Stimulated activated CD8-positive, alpha-beta memory T cell treated with anti-CD3 and anti-CD28 coated beads, Interleukin-12 subunit alpha, Interleukin-12 subunit beta, amount 100 ng/mL, for 4 hours (primary cell): ENCODE measurements around the gene GPR21.

Experiments
- DNase-seq: peaks from one replicate; pipeline ENCODE4 v3.0.0-alpha.2; 2020; ENCODE audit warnings: low read depth

GPR21 gene, protein sequence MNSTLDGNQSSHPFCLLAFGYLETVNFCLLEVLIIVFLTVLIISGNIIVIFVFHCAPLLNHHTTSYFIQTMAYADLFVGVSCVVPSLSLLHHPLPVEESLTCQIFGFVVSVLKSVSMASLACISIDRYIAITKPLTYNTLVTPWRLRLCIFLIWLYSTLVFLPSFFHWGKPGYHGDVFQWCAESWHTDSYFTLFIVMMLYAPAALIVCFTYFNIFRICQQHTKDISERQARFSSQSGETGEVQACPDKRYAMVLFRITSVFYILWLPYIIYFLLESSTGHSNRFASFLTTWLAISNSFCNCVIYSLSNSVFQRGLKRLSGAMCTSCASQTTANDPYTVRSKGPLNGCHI

DNA sequence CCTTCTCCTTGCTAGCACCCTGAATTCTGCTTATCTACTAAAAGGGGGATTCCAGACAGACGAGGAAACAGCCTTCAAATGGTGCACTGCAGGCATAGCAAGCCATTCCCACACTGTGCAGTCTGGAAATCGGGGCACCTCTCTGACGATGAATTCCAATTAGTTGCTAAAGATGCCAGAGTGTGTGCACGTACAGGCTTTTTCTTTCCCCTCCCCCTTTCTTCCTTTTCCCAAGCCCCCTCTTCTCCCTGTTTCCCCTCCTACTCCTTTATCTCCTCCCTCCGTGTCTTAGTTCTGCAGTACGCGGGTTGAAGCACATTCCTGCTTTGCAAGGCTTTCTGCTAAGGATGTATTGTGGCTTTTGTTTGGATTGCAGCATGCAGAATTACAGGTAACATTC is at the start of gene GPR21:
GPR21 (plus strand) TSS at position 316 of the 400 bp plus-strand sequence. CDS start 900 bp downstream, outside the sequence.
- DNase-seq: no peak

DNA sequence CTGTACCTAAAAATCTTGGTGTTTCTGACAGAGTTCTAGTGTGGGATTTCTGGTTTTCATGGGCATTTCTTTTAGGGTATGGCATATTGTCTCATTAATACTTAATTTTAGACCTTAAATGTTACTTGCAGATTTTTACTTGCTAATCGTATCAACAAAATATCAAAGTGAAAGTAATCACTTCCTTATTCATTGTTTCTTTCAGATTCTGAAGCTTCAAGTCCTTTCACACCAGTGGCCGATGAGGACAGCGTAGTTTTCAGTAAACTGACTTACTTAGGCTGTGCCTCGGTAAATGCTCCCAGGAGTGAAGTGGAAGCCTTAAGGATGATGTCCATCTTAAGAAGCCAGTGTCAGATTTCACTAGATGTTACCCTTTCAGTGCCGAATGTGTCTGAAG is 47.5 kb upstream of the GPR21 start:
- no peak for DNase-seq

DNA sequence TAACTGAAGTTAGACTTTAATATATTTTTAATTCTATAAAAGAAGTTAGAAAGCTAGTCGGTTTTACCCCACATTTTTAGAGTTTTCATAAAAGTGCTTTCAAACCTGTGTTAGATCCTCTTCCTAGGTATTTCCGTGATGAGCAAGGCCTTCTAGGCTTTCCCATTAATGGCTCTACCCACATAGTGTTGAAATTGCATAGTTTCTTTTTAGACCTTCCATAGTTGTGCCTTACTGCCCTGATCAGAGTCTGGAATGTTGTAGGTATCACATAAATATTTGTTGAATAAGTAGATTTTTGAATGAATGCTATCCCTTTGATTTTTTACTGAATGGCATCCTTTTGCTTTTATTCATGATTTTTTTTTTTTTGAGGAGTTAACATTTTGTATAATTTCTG is 45.3 kb upstream of the GPR21 start:
- no peak for DNase-seq

DNA sequence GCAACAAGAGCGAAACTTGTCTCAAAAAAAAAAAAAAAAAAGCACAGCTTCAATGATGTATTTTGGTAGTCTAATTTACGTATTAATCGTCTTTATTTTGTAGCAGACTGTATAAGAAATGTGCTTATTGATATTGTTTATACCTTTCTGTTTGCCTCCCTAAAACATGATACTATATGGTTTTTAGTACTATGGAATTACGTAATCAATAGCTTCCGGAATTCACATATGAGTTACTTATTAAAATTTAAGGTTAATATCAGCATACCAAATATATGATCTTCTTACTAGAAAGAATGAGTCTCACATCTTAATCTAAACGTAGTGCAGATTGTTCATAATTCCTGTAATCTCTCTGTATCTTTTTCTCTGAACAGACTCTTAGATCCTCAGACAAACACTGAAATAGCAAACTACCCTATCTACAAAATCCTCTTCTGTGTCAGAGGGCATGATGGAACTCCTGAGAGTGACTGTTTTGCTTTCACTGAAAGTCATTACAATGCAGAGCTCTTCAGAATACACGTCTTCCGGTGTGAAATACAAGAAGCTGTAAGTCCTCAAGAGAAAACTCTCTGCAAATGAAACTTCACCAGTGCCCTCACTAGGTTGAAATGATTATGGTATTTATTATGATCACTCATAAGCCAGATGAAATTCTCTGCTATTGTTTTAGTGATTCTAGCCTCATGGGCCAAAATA is 44.4 kb upstream of the GPR21 start:
- no peak for DNase-seq

DNA sequence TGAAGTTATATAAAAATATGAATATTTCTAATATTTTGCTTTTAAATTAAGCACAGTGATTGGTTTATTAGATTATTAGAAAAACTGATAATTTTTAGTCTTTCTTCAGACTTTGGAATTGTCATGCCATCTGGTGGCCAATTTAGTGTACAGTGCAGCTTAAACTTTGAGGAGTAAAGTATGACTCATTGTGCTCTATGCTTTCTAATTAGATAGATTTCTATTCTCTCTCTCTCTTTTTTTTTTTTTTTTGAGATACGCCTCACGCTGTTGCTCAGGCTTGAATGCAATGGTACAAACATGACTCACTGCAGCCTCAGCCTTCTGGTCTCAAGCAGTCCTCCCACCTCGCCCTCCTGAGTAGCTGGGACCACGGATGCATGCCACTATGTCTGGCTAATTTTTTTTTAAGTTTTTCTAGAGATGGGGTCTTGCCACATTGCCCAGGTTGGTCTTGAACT is 42.1 kb upstream of the GPR21 start:
- peak; percentile 0 for DNase-seq

DNA sequence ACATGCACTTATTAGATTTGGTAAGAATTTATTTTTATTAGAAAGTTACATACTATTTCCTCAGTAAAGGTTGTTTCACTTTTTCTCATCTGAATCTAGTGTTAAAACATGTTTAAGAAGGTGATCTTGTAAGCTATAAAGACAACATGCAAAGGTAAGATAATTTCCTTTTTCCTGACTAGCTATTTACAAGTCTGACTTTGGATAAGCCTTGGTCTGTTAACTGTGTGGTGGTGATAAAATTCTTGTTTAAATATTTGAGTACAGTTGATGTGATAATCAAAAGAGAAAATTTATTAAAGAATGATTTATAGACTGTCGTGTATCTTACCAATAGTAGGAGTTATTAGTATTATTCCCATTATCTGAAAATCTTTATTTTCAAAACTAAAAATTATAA is 36.9 kb upstream of the GPR21 start:
- no peak for DNase-seq

DNA sequence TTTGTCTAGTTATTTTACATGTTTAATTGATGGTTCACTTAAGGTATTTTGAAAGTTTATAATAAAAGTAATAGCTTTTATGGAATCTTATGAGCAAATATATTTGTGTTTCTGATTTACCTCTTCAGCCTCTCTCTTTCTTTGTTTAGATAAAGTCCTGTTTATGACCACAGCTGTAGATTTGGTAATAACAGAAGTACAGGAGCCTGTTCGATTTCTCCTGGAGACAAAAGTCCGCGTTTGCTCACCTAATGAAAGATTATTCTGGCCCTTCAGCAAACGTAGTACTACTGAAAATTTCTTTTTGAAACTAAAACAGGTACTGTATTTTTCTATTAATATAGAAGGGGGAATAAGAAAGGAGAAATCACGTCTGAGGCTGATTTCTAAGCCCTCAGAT is 35.0 kb upstream of the GPR21 start:
- no peak for DNase-seq

DNA sequence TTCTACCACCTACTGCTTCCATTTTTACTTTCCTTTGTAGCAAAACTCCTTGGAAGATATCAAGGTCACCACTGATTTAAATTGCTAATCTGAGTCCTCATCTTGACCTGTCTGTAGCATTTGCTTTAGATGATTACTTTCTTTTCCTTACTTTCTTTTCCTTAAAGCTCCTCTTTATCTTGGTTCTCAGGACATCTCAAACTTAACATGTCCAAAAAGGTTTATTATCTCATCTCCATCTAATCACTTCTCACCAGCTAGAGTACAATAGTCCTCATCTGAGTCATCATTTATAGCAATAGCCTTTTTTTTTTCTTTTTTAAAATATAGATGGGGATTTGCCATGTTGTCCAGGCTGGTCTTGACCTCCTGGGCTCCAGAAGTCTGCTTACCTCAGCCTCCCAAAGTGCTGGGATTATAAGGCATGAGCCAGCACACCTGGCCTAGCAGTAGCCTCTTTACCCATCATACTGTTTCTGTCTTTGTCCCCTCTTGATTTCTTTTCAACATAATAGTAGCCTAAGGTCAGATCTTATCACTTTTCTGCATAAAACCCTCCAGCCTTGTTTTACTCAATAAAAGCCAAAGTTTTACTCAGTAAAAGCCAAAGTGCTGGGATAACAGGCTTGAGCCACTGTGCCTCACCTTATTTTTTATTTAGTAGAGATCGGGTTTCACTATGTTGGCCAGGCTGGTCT is 32.9 kb upstream of the GPR21 start:
- no peak for DNase-seq

DNA sequence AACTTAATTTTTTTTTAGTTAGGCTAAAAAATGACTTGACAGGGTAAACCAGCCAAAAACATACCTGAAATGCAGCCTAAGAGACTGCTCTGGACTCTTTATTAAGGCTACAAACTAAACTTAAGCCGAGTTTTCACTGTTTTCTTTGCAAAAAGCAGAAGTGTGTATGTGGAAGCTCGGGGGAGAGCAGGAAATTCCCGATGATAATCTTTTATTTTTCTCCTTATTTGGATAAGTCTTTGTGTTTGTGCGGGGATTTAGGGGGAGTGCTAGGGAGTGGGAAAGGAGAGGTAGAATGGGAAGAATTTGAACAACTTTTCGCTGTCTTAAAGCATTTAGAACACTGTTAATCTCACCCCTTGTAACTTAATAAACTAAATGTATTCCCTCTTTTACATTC is 30.7 kb upstream of the GPR21 start:
- DNase-seq: no peak

DNA sequence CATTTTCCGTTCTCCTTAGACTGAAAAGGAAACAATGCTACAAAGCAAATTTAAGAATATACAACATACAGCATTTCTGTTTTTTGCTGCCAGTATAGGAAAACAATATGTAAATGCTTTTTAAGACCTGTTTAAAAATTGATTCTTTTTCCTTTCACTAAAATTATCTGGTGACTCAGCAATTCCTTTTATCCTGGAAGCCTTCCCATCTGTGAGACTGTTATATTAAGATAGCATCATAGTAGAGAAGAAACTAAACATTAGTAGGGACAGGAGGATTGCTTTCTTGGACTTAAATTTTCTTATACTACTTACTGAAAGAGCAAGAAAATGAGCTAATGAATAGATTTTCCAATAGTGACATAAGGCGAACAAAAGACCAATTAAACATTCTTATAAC is 30.0 kb upstream of the GPR21 start:
- DNase-seq: no peak

DNA sequence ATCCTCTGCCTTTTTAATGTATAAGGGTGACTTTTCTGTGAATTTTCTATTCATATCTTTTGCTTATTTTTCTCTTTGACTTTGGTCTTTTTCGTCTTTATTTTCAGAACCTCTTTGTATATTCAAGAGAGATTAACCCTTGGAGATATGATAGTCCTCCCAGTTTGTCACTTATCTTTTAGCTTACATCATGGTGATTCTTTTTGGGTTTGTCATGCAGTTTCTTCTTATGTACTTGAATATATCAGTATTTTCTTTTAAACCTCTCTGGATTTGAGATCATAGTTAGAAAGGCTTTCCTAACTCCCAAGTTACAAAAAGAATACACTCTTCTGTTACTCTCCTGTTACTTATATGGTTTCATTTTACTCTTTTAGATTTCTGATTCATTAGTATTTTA is 27.5 kb upstream of the GPR21 start:
- no peak for DNase-seq

DNA sequence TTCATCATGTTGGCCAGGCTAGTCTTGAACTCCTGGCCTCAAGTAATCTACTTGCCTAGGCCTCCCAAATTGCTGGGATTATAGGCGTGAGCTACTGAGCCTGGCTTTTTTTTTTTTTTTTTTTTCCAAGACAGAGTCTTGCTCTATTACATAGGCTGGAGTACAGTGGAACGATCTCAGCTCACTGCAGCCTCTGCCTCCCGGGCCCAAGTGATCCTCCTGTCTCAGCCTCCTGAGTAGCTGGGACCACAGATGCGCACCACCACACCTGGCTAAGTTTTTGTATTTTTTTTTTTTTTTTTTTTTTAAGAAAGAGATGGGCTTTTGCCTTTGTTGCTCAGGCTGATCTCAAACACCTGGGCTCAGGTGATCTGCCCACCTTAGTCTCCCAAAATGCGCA is 26.2 kb upstream of the GPR21 start:
- no peak for DNase-seq

DNA sequence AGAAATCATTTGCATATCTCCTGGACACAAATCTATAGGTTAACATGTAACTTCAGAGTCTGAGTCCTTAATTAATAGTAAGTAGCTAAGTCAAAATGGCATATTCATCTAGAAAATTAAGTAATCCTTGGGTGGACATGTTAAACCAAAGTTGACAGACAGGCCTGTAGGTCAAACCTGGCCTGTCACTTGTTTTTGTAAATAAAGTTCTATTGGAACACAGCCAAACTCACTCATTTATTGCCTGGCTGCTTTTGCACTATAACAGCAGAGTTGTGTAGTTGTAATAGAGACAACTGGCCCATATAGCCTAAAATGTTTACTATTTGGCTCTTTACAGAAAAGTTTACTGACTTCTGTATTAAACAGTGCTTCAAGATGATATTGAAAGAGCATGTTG is 24.6 kb upstream of the GPR21 start:
- no peak for DNase-seq

DNA sequence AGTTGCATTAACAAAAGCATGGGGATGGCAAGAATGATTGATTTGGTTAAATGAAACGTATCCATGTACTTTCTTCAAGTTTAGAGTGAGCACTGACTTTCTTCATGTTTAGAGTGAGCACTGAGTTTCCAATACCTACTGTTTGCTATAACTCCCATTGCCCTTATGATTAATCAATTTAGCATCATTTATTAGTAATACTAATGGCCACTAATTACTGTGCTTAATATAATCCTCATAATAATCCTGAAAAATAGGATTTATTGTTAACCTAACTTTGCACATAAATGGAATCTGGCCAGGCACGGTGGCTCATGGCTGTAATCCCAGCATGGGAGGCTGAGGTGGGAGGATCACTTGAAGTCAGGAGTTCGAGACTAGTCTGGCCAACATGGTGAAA is 22.1 kb upstream of the GPR21 start:
- DNase-seq: no peak

DNA sequence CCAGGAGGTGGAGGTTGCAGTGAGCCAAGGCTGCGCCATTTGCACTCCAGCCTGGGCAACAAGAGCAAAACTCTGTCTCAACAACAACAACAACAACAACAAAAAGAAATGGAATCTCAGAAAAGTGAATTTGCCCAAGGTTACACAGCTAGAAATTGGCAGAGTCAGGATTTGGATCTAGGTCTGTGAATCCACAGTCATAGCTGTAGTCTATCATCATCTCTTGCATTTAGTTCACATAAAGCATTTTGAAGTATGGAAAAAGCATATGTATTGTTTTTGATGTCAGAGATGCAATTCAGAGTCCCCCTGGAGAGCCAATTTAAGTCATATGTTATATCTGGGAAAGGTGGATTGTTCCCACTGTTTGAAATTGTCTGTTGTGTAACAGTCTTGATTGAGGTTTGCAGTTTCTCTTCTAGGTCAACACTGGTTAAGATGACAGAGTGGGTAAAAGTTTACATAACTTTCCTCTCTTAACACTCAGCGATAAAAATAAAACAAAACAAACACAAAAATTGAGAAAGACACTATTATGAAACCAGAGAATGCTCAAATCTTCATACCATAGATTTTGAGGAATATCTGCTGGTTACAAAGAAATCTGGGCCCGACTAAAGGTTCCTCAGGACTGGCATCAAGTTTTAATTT is 21.5 kb upstream of the GPR21 start:
- DNase-seq: no peak

DNA sequence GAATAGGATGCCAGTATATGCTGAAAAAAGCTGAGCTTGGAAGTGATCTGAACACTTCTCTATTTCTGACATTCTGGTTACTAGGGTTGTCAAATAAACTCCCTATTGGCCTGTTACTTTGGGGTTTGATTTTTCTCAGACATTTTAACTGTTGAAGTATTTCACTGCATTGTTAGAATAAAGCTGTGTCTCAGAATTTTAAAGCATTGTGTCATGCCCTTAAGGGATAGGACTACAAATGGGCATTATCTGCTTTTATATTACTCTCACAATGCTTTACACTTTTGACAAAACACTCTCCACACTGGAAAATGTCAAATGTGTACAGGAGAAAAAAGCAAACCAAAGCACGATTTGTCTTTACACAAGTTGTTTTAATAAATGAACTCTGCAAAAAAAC is 16.8 kb upstream of the GPR21 start:
- DNase-seq: no peak

DNA sequence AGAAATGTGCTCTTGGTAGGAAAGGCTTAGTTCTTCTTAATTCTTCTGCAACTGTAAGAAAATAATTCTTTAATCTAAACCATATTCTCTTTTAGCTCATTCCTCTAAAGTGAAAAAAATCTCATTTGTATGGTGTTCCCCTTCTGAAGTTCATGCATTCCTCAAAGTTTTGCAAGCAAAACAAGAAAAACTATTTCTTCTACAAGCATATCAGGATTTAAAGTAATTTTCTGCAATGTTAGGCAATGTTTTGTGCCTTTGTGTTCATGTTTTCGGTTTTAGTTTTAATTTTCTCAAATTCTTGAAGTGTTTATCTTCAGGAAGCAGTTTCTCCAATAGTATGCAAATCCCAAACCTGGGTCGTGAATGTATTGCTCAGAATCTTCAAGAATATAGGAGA is 12.7 kb upstream of the GPR21 start:
- DNase-seq: no peak

DNA sequence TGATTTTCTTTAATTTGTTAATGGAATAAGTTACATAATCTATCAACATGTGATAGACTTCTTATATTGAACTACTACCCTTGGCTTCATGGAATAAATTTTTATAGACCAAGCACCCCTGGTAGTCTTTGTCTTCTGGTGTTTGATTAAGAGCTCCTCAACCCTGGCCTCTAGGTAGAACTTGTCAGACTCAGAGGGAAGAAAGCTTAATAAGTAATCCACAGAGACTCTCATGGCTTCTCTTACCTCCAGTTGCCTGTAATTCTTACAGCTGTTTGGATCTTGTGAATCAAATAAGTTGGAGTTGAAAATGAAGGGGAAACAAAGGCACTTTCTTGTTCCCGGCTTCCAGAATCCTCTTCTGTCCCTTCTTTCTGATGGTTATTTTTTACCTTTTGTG is 7.0 kb upstream of the GPR21 start:
- no peak for DNase-seq

DNA sequence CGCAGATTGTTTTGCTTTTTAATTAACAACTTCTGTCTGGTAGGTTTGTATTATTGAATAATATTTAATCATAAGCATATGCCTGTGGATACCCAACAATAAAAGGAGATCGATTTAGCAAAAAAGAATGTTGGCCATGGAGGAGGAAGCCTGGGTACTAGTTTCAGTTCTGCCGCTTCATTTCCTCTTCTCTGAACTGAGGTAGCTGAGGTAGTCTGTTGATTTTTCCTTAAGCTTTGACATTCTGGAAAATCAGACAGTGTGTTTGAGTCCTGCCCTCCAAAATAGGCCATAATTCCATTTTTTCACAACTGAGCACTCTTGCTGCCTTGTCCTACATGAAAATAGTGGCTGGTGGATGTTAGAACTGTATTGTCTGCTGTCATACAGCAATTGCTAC is 6.0 kb upstream of the GPR21 start:
- DNase-seq: no peak

DNA sequence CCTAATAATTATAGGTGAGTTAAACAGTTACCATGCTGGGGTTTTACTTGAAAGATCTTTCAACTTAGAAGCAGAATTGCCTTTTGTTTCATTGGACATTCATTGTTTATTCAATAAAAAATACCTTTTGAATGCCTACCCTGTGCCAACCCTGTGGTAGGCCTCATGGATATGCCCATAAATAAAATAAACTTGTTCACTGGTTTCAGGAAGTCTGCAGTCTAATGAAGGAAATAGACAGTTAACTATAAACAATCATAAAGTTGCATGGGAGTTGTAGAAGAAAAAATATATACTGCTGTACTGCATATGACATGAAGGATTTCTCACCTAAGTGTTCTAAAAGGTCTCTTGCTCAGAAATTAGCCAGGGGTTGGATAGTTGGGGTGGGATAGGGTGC is 5.3 kb upstream of the GPR21 start:
- DNase-seq: no peak

DNA sequence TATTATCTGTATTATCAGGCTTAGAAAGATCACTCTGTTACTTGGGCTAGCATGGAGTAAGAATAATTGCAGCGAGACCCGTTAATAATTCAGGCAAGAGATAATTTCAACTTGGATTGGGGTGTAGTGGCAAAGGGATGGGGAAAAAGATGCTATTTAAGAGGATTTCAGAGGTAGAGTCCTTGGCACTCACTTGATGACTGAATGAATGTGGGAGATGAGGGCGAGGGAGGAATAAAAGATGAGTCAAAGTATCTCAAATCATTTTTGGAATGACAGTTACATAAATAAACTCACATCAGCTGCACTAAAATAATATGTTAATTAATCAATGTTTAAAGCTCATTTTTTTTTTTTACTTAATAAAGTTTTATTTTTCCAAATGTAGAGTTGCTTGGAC is 4.5 kb upstream of the GPR21 start:
- no peak for DNase-seq

DNA sequence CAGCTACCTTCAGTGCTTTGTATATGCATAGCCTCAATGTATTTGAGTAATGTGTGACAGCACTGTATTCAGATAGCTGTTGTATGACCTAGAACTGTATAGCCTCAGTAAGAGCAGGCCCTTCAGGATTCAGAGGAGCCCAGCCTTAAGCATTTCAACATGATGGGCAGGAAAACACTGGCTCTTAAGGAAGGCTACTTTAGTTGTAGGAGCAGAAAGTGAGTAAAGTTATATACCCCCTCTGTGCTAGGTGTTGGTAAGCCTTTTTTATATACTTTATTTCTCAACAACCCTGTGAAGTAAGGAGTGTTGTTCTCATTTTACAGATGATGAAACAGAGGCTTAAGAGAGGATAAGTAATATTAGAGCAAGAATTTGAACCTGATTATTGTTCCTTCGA is 1.5 kb upstream of the GPR21 start:
- no peak for DNase-seq
